HepG2 (cell line): ENCODE measurements around the gene JPH3. TPM values are rescaled to one million over a fixed set of nuclear protein-coding genes. Genes with fewer than 3 reads are reported as not detected.
A peak's percentile ranks its signal among the peaks of the same experiment; 100 is the strongest.

Experiments used
- ATAC-seq: fragments of 200-7000 bp; cut with Tn5 transposase; 3 replicates; pipeline ENCODE4 v1.9.1; 2020; ENCODE audit warnings: mild to moderate bottlenecking, moderate library complexity
- BruUV-seq: library from RNA; stranded (reverse); fragments of 400-500 nt; replicated peaks from 2 replicates; lab custom pipeline; 2021; lab: Mats Ljungman, UMichigan
- CTCF ChIA-PET: fragments of 300-600 bp; formaldehyde crosslinking; extraction: SDS; loops from one replicate; lab custom pipeline; 2021; ENCODE audit warnings: low total read pairs, inconsistent platforms, low intra/inter-chr PET ratio; lab: Yijun Ruan, JAX
- POLR2A ChIA-PET: fragments of 350-600 bp; sonication (Branson Sonifier 250); formaldehyde crosslinking; loops from one replicate; lab custom pipeline; 2020; ENCODE audit warnings: antibody characterized with exemption, inconsistent platforms; lab: Yijun Ruan, JAX
- DNase-seq: peaks from one replicate; pipeline ENCODE4 v3.0.0-alpha.2; 2015; ENCODE audit warnings: low spot score
- FAIRE-seq: peaks from 3 replicates; lab custom pipeline; 2011; peaks lifted over from hg19 to GRCh38; lab: Jason Lieb, UNC
- H2AFZ ChIP-seq: one replicate; pipeline ENCODE4 v1.6.1; 2011; ENCODE audit warnings: low read length, inconsistent platforms
- H3K27ac ChIP-seq: fragments of 300-600 bp; 3 replicates; pipeline ENCODE4 v1.8.0; 2011; ENCODE audit warnings: mixed run types, mild to moderate bottlenecking, mixed read lengths, low read length, inconsistent platforms; ENCODE audit not compliant: insufficient read depth; ENCODE audit errors: extremely low read length
- H3K27me3 ChIP-seq, 2 experiments: fragments of 200-600 bp in 1 of 2; 2 replicates in 1 of 2; 3 replicates in 1 of 2; pipeline versions ENCODE4 v1.6.0 to v1.8.0; 2011; ENCODE audit warnings: low read length in 2 of 2, mild to moderate bottlenecking in 2 of 2, moderate library complexity in 2 of 2, inconsistent platforms in 1 of 2; ENCODE audit not compliant: insufficient read depth in 2 of 2, control insufficient read depth in 1 of 2
- H3K36me3 ChIP-seq, 2 experiments: fragments of 200-600 bp in 1 of 2; replicated peaks in 1 of 2; 2 replicates in 1 of 2; 3 replicates in 1 of 2; pipeline versions ENCODE4 v1.5.1 to v1.8.0; 2011; ENCODE audit warnings: low read length in 2 of 2, inconsistent platforms in 1 of 2; ENCODE audit not compliant: insufficient read depth in 2 of 2, control insufficient read depth in 1 of 2
- H3K4me1 ChIP-seq: 2 replicates; pipeline ENCODE4 v1.5.1; 2012; ENCODE audit warnings: low read length, inconsistent platforms; ENCODE audit not compliant: insufficient read depth
- H3K4me2 ChIP-seq: 2 replicates; pipeline ENCODE4 v1.6.0; 2011; ENCODE audit warnings: low read depth, low read length, inconsistent platforms
- H3K4me3 ChIP-seq, 3 experiments: fragments of 200-600 bp in 1 of 3; sonication (generic), shearing (Covaris generic) in 1 of 3; replicated peaks in 1 of 3; 2 replicates each; pipeline ENCODE4 v1.5.1; 2011 to 2016; ENCODE audit warnings: low read length in 3 of 3, inconsistent platforms in 2 of 3, low read depth in 2 of 3, mild to moderate bottlenecking in 2 of 3, control low read depth in 1 of 3, mixed read lengths in 1 of 3; ENCODE audit not compliant: insufficient read depth in 1 of 3
- H3K79me2 ChIP-seq: one replicate; pipeline ENCODE4 v1.6.1; 2011; ENCODE audit warnings: low read length, inconsistent platforms; ENCODE audit not compliant: insufficient read depth
- H3K9ac ChIP-seq: 2 replicates; pipeline ENCODE4 v1.6.0; 2011; ENCODE audit warnings: mild to moderate bottlenecking, low read depth, low read length, inconsistent platforms; ENCODE audit not compliant: insufficient read depth
- H3K9me3 ChIP-seq: 2 replicates; pipeline ENCODE4 v1.5.1; 2012; ENCODE audit warnings: mild to moderate bottlenecking, low read length
- H4K20me1 ChIP-seq: 2 replicates; pipeline ENCODE4 v1.6.0; 2011; ENCODE audit warnings: inconsistent platforms, mild to moderate bottlenecking, low read length, moderate library complexity; ENCODE audit not compliant: insufficient read depth
- CTCF ChIP-seq: sonication (generic); formaldehyde crosslinking; IDR thresholded peaks from 2 replicates; pipeline ENCODE4 v1.5.0; 2020; ENCODE audit warnings: mild to moderate bottlenecking, missing genetic modification reagents, moderate library complexity
- HNRNPLL ChIP-seq: fragments of 200-400 bp; formaldehyde crosslinking; IDR thresholded peaks from 2 replicates; pipeline ENCODE4 v1.6.1; 2017; ENCODE audit warnings: mild to moderate bottlenecking, low read depth, low read length; ENCODE audit not compliant: poor library complexity, severe bottlenecking
- KDM6A ChIP-seq: IDR thresholded peaks from 2 replicates; pipeline ENCODE4 v1.6.1; 2016; ENCODE audit warnings: low read depth
- MTA1 ChIP-seq: sonication (generic); formaldehyde crosslinking; IDR thresholded peaks from 2 replicates; pipeline ENCODE4 v1.4.0; 2020; ENCODE audit warnings: missing genetic modification reagents, mild to moderate bottlenecking, borderline replicate concordance
- SMAD3 ChIP-seq: sonication (generic); formaldehyde crosslinking; IDR thresholded peaks from 2 replicates; pipeline ENCODE4 v1.4.0; 2020; ENCODE audit warnings: missing genetic modification reagents
- WGBS: methylation state at CpG from one replicate; pipeline ENCODE4 v1.1.6; 2017; ENCODE audit warnings: low lambda C conversion rate; 5-methylcytosine and 5-hydroxymethylcytosine counted together
- in situ Hi-C: cut with HindIII; loops from 2 replicates; pipeline ENCODE4 v1.10.0; 2017; ENCODE audit warnings: low pct_unique_long_range_greater_than_20kb; ENCODE audit not compliant: extremely low pct_ligation_motif_present
- intact Hi-C: fragments of 100-400 bp; cut with micrococcal nuclease; formaldehyde crosslinking; loops from one replicate; pipeline ENCODE4 v1.10.0; 2022; ENCODE audit not compliant: unreplicated experiment
- polyA plus RNA-seq, 8 experiments: library from polyadenylated mRNA; depleted of rRNA in 3 of 8; stranded (reverse) in 7 of 8; unstranded in 1 of 8; fragments of >200 nt; fragmentation: Illumina TruSeq in 4 of 8; extraction: Trizol in 4 of 8; gene quantifications; 2 replicates each; pipeline versions ENCODE4 v1.2.1 to v1.2.3, GENCODE V29; 2011 to 2016; ENCODE audit warnings: low read depth in 4 of 8, missing spikeins in 1 of 8, mixed read lengths in 1 of 8; ENCODE audit not compliant: insufficient read depth in 1 of 8
- total RNA-seq, 5 experiments: library from RNA; depleted of rRNA; stranded (reverse); fragments of >200 nt; fragmentation: Illumina TruSeq; extraction: Trizol; gene quantifications; 2 replicates each; pipeline ENCODE4 v1.2.3, GENCODE V29; 2016; ENCODE audit warnings: low read depth in 1 of 5

The JPH3 gene
- total and polyA plus RNA-seq, 2 of the 13 experiments (the other 11 are each of a cell fraction or from before 2014, with no cell fraction given), result not detected

DNA sequence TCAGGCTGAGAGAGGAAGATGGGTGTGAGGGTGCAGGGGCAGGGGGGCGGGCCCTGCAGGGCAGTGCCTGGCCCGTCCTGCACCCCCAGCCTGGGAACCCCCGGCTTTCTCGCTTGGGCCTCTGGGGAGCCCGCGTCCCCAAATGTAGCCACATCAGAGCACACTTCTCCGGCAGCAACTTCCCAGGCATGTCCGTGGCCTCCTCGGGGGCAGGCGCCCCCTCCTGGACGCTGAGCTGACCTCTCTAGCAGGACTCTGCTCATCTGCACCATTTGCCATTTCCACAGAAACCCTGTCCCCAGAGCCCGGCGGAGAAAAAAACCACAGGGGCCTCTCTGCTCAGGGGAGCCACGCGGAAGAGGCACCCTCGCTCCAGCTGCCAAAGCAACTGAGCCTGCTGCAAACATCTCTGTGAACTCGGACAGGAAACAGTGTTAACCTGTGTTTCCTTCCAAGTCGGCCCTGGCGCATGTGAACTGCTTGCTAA is 100.1 kb downstream of the JPH3 start:
- H2AFZ ChIP-seq, result no peak overlapping the region
- H3K27me3 ChIP-seq, result no peaks in the 10 kb centered on the region
- H3K9ac ChIP-seq, result no peak overlapping the region
- no peak overlapping the region for H3K27ac ChIP-seq
- TF ChIP-seq HNRNPLL, result peak; percentile 23
- no peak for TF ChIP-seq KDM6A
- peak; percentile 56 for TF ChIP-seq CTCF (CRISPR knock-in tag)
- BruUV-seq, result TSS peak; percentile 34
- H3K9me3 ChIP-seq, result no peaks in the 10 kb centered on the region
- 71% methylated on average over 12 of the region's 19 CpGs for WGBS
- H3K4me1 ChIP-seq, result peaks cover 20% of the 10 kb centered on the region
- H3K4me3 ChIP-seq, result no peak overlapping the region
- H3K36me3 ChIP-seq, result peaks cover 34 to 38% of the 10 kb centered on the region in 2 experiments
- ATAC-seq (peak; percentile 41), DNase-seq (peak; percentile 19), FAIRE-seq (no peak)
- in situ Hi-C loops, result no loop called here
- no peaks in the 10 kb centered on the region for H3K79me2 ChIP-seq
- H4K20me1 ChIP-seq, result peaks cover 20% of the 10 kb centered on the region
- intact Hi-C loops, result no loop called here
- no peak overlapping the region for H3K4me2 ChIP-seq
- CTCF ChIA-PET, result no interaction called here
- POLR2A ChIA-PET, result no interaction called here

GRCh38 chr16:87703071-87703470 is 100.8 kb downstream of the JPH3 start:
- Histone ChIP-seq H2AFZ (no peak overlapping the region), H3K4me2 (no peak overlapping the region), H4K20me1 (peaks cover 20% of the 10 kb centered on the region), H3K9ac (no peak overlapping the region), H3K36me3 (peaks cover 38 to 44% of the 10 kb centered on the region in 2 experiments), H3K4me3 (no peak overlapping the region), H3K27ac (no peak overlapping the region), H3K9me3 (no peaks in the 10 kb centered on the region), H3K4me1 (peaks cover 20% of the 10 kb centered on the region), H3K79me2 (no peaks in the 10 kb centered on the region), H3K27me3 (no peaks in the 10 kb centered on the region)
- TF ChIP-seq SMAD3 (CRISPR knock-in tag) (no peak), MTA1 (CRISPR knock-in tag) (0 out of 2 replicates have a peak, but pooled peaks have one; percentile 21)
- no TSS peak for BruUV-seq
- in situ Hi-C loops, result no loop called here
- intact Hi-C loops, result no loop called here
- DNase-seq (no peak), ATAC-seq (no peak), FAIRE-seq (no peak)
- WGBS, result 96% methylated on average over 26 of the region's 26 CpGs
- POLR2A ChIA-PET, result no interaction called here
- CTCF ChIA-PET, result no interaction called here
